Hepatocyte (in vitro differentiated cells): ENCODE results near the gene ALDH1A3. TPM values are rescaled to one million over a fixed set of nuclear protein-coding genes. Genes with fewer than 3 reads are reported as not detected.

Experiments used
- DNase-seq: peaks from one replicate; pipeline ENCODE4 v3.0.0-alpha.2; 2016; ENCODE audit warnings: low spot score
- H2AFZ ChIP-seq: fragments of 200-600 bp; sonication (generic); 2 replicates; pipeline ENCODE4 v1.6.0; 2016; ENCODE audit warnings: antibody characterized with exemption, mild to moderate bottlenecking
- H3K27ac ChIP-seq: fragments of 200-600 bp; sonication (generic); 2 replicates; pipeline ENCODE4 v1.5.1; 2016; ENCODE audit warnings: mild to moderate bottlenecking
- H3K27me3 ChIP-seq: fragments of 200-600 bp; sonication (generic); 2 replicates; pipeline ENCODE4 v1.6.1; 2016
- H3K36me3 ChIP-seq: fragments of 200-600 bp; sonication (generic); replicated peaks from 2 replicates; pipeline ENCODE4 v1.5.1; 2016; ENCODE audit warnings: low read depth; ENCODE audit not compliant: insufficient read depth
- H3K4me1 ChIP-seq: fragments of 200-600 bp; sonication (generic); 2 replicates; pipeline ENCODE4 v1.5.1; 2016; ENCODE audit warnings: mild to moderate bottlenecking, moderate library complexity; ENCODE audit not compliant: insufficient read depth
- H3K4me2 ChIP-seq: fragments of 200-600 bp; sonication (generic); 2 replicates; pipeline ENCODE4 v1.6.0; 2016
- H3K4me3 ChIP-seq: fragments of 200-600 bp; sonication (generic); 2 replicates; pipeline ENCODE4 v1.5.1; 2016; ENCODE audit warnings: mild to moderate bottlenecking
- H3K79me2 ChIP-seq: fragments of 200-600 bp; sonication (generic); 2 replicates; pipeline ENCODE4 v1.6.0; 2017; ENCODE audit warnings: mild to moderate bottlenecking
- H3K9me2 ChIP-seq: fragments of 200-600 bp; sonication (generic); replicated peaks from 2 replicates; pipeline ENCODE4 v1.6.0; 2017; ENCODE audit warnings: mild to moderate bottlenecking; ENCODE audit not compliant: insufficient read depth
- H3K9me3 ChIP-seq: fragments of 200-600 bp; sonication (generic); 2 replicates; pipeline ENCODE4 v1.5.1; 2016; ENCODE audit warnings: low read depth, mild to moderate bottlenecking
- H4K20me1 ChIP-seq: fragments of 200-600 bp; sonication (generic); 2 replicates; pipeline ENCODE4 v1.6.0; 2016; ENCODE audit warnings: mild to moderate bottlenecking; ENCODE audit not compliant: insufficient read depth, poor library complexity, severe bottlenecking
- CTCF ChIP-seq: fragments of 200-600 bp; sonication (generic); IDR thresholded peaks from 2 replicates; pipeline ENCODE4 v1.5.1; 2016; ENCODE audit warnings: antibody characterized with exemption, mild to moderate bottlenecking; ENCODE audit not compliant: poor library complexity
- EZH2 ChIP-seq: fragments of 200-600 bp; sonication (generic); IDR thresholded peaks from 2 replicates; pipeline ENCODE4 v1.6.1; 2016; ENCODE audit warnings: antibody characterized with exemption, mild to moderate bottlenecking, borderline replicate concordance
- EZH2phosphoT487 ChIP-seq: fragments of 200-600 bp; sonication (generic); IDR thresholded peaks from one replicate; pipeline ENCODE4 v1.6.1; 2018; ENCODE audit warnings: antibody characterized with exemption, mild to moderate bottlenecking, low read depth, moderate library complexity; ENCODE audit not compliant: unreplicated experiment, severe bottlenecking
- WGBS: methylation state at CpG from one replicate; pipeline ENCODE4 v1.1.6; 2016; ENCODE audit warnings: low lambda C conversion rate; ENCODE audit errors: missing lambda C conversion rate; 5-methylcytosine and 5-hydroxymethylcytosine counted together
- polyA plus RNA-seq: library from polyadenylated mRNA; unstranded; fragments of >200 nt; fragmentation: Nextera tagmentation; extraction: Ambion mirVana; gene quantifications from 2 replicates; pipeline ENCODE4 v1.2.1, GENCODE V29; 2016
- total RNA-seq: library from RNA; depleted of rRNA; stranded (reverse); fragments of >200 nt; gene quantifications from 2 replicates; pipeline ENCODE4 v1.2.3, GENCODE V29; 2014

The ALDH1A3 gene
- total and polyA plus RNA-seq, 2 experiments from 2014 or later = 6.8 to 20.5 TPM

GRCh38 chr15:100878648-100879047 is 983 bp upstream of the ALDH1A3 start:
- Histone ChIP-seq H3K4me1 (peaks cover 3% of the 10 kb centered on the region), H3K9me2 (no peaks in the 10 kb centered on the region), H3K27me3 (peaks cover 80% of the 10 kb centered on the region), H3K27ac (no peak overlapping the region), H3K36me3 (no peaks in the 10 kb centered on the region), H3K4me3 (no peak overlapping the region), H2AFZ (no peak overlapping the region), H3K79me2 (no peaks in the 10 kb centered on the region), H4K20me1 (no peaks in the 10 kb centered on the region), H3K4me2 (peak overlapping the region; percentile 90), H3K9me3 (no peaks in the 10 kb centered on the region)
- DNase-seq = no peak
- peak; percentile 71 for TF ChIP-seq EZH2
- no peak for TF ChIP-seq EZH2phosphoT487
- 28% methylated on average over 12 of the region's 12 CpGs for WGBS

GRCh38 chr15:100879061-100879463 is 569 bp upstream of the ALDH1A3 start:
- WGBS = 5% methylated on average over 41 of the region's 62 CpGs

GRCh38 chr15:100880139-100880896 is 687 bp downstream of the ALDH1A3 start:
- Histone ChIP-seq H3K9me3 (no peaks in the 10 kb centered on the region), H3K4me2 (peak overlapping the region; percentile 90), H3K79me2 (no peaks in the 10 kb centered on the region), H3K4me1 (peaks cover 3% of the 10 kb centered on the region), H2AFZ (peak overlapping the region; percentile 58), H3K27ac (no peak overlapping the region), H3K4me3 (peak overlapping the region; percentile 20), H3K36me3 (no peaks in the 10 kb centered on the region), H3K9me2 (no peaks in the 10 kb centered on the region), H4K20me1 (no peaks in the 10 kb centered on the region), H3K27me3 (peaks cover 78% of the 10 kb centered on the region)
- peak; percentile 88 for TF ChIP-seq EZH2
- no peak for TF ChIP-seq CTCF
- TF ChIP-seq EZH2phosphoT487 = peak; percentile 34
- DNase-seq = no peak
- WGBS = 3% methylated on average over 57 of the region's 80 CpGs

More at GRCh38 chr15:100879061-100879463, 569 bp upstream of the ALDH1A3 start:
- no peaks in the 10 kb centered on the region for H4K20me1 ChIP-seq
- TF ChIP-seq EZH2phosphoT487 (peak; percentile 68), CTCF (no peak)
- H3K9me2 ChIP-seq = no peaks in the 10 kb centered on the region
- peaks cover 3% of the 10 kb centered on the region for H3K4me1 ChIP-seq
- no peaks in the 10 kb centered on the region for H3K9me3 ChIP-seq
- H3K79me2 ChIP-seq = no peaks in the 10 kb centered on the region
- peak overlapping the region; percentile 29 for H3K4me3 ChIP-seq
- peaks cover 80% of the 10 kb centered on the region for H3K27me3 ChIP-seq
- H2AFZ ChIP-seq = no peak overlapping the region
- peak overlapping the region; percentile 90 for H3K4me2 ChIP-seq
- H3K36me3 ChIP-seq = no peaks in the 10 kb centered on the region
- DNase-seq = no peak
- H3K27ac ChIP-seq = no peak overlapping the region

GRCh38 chr15:100880897-100881242 is 1.2 kb downstream of the ALDH1A3 start:
- DNase-seq = no peak
- 53% methylated on average over 10 of the region's 10 CpGs for WGBS
- Histone ChIP-seq H3K79me2 (no peaks in the 10 kb centered on the region), H3K4me3 (peak overlapping the region; percentile 20), H3K27ac (no peak overlapping the region), H3K9me3 (no peaks in the 10 kb centered on the region), H4K20me1 (no peaks in the 10 kb centered on the region), H3K36me3 (no peaks in the 10 kb centered on the region), H3K4me1 (peaks cover 3% of the 10 kb centered on the region), H2AFZ (peak overlapping the region; percentile 58), H3K27me3 (peaks cover 77% of the 10 kb centered on the region), H3K9me2 (no peaks in the 10 kb centered on the region), H3K4me2 (peak overlapping the region; percentile 90)
- TF ChIP-seq CTCF = no peak
- no peak for TF ChIP-seq EZH2phosphoT487
- TF ChIP-seq EZH2 = no peak
